GM23338 (cell line): ENCODE results near the gene NCKAP5. TPM values are rescaled to one million over a fixed set of nuclear protein-coding genes. Genes with fewer than 3 reads are reported as not detected.

Source experiments
- ATAC-seq: fragments of 200-7000 bp; cut with Tn5 transposase; 3 replicates; pipeline ENCODE4 v1.9.1; 2020
- DNase-seq: peaks from one replicate; pipeline ENCODE4 v3.0.0-alpha.2; 2015; ENCODE audit warnings: low spot score
- H2AFZ ChIP-seq: fragments of 200-600 bp; sonication (generic); 2 replicates; pipeline ENCODE4 v1.8.0; 2016; ENCODE audit warnings: antibody characterized with exemption, mild to moderate bottlenecking, moderate library complexity
- H3F3A ChIP-seq: fragments of 200-600 bp; sonication (generic); replicated peaks from 2 replicates; pipeline ENCODE4 v1.8.0; 2017; ENCODE audit warnings: antibody characterized with exemption, mixed run types, low read depth
- H3K27ac ChIP-seq: fragments of 200-600 bp; sonication (generic); 2 replicates; pipeline ENCODE4 v1.6.1; 2016; ENCODE audit warnings: low read depth
- H3K27me3 ChIP-seq: fragments of 200-600 bp; sonication (generic); 2 replicates; pipeline ENCODE4 v1.8.0; 2016; ENCODE audit warnings: mild to moderate bottlenecking, mixed run types, moderate library complexity; ENCODE audit not compliant: insufficient read depth
- H3K36me3 ChIP-seq: fragments of 200-600 bp; sonication (generic); 2 replicates; pipeline ENCODE4 v1.8.0; 2016; ENCODE audit warnings: mild to moderate bottlenecking; ENCODE audit not compliant: insufficient read depth
- H3K4me1 ChIP-seq: fragments of 200-600 bp; sonication (generic); 2 replicates; pipeline ENCODE4 v1.8.0; 2016; ENCODE audit warnings: mild to moderate bottlenecking, moderate library complexity; ENCODE audit not compliant: insufficient read depth
- H3K4me2 ChIP-seq: fragments of 200-600 bp; sonication (generic); 2 replicates; pipeline ENCODE4 v1.7.1; 2017; ENCODE audit warnings: mixed run types
- H3K4me3 ChIP-seq: fragments of 200-600 bp; sonication (generic); 2 replicates; pipeline ENCODE4 v1.6.1; 2016; ENCODE audit warnings: mixed run types
- H3K79me2 ChIP-seq: fragments of 200-600 bp; sonication (generic); replicated peaks from 2 replicates; pipeline ENCODE4 v1.8.0; 2017; ENCODE audit warnings: mild to moderate bottlenecking; ENCODE audit not compliant: insufficient read depth
- H3K9me2 ChIP-seq: fragments of 200-600 bp; sonication (generic); 2 replicates; pipeline ENCODE4 v1.8.0; 2017; ENCODE audit not compliant: insufficient read depth
- H4K20me1 ChIP-seq: fragments of 200-600 bp; sonication (generic); replicated peaks from 2 replicates; pipeline ENCODE4 v1.8.0; 2017; ENCODE audit warnings: mild to moderate bottlenecking; ENCODE audit not compliant: insufficient read depth
- H3K27ac Mint-ChIP-seq: 2 replicates; pipeline ENCODE4 v1.8.0; 2020; ENCODE audit warnings: inconsistent platforms, mild to moderate bottlenecking, moderate library complexity, mixed read lengths
- H3K27me3 Mint-ChIP-seq: 3 replicates; pipeline ENCODE4 v1.8.0; 2022; ENCODE audit warnings: low read depth, mild to moderate bottlenecking, moderate library complexity, mixed read lengths, inconsistent platforms; ENCODE audit not compliant: insufficient read depth, poor library complexity
- H3K36me3 Mint-ChIP-seq: 3 replicates; pipeline ENCODE4 v1.8.0; 2021; ENCODE audit warnings: low read depth, mild to moderate bottlenecking, inconsistent platforms, moderate library complexity, mixed read lengths
- H3K4me1 Mint-ChIP-seq: 3 replicates; pipeline ENCODE4 v1.8.0; 2020; ENCODE audit warnings: mild to moderate bottlenecking, inconsistent platforms, mixed read lengths
- H3K4me3 Mint-ChIP-seq: 3 replicates; pipeline ENCODE4 v1.8.0; 2021; ENCODE audit warnings: moderate library complexity, mild to moderate bottlenecking, inconsistent platforms, mixed read lengths
- H3K9me3 Mint-ChIP-seq: 3 replicates; pipeline ENCODE4 v1.8.0; 2020; ENCODE audit warnings: moderate library complexity, mild to moderate bottlenecking, inconsistent platforms, mixed read lengths
- EZH2phosphoT487 ChIP-seq: fragments of 200-600 bp; sonication (generic); IDR thresholded peaks from one replicate; pipeline ENCODE4 v1.8.1; 2018; ENCODE audit warnings: antibody characterized with exemption; ENCODE audit not compliant: unreplicated experiment
- JUNB ChIP-seq: IDR thresholded peaks from one replicate; pipeline ENCODE4 v1.6.1; 2016; ENCODE audit warnings: antibody characterized with exemption; ENCODE audit not compliant: unreplicated experiment
- NANOG ChIP-seq: IDR thresholded peaks from 2 replicates; pipeline ENCODE4 v1.6.1; 2016; ENCODE audit warnings: antibody characterized with exemption, borderline replicate concordance
- ZNF462 ChIP-seq: fragments of 250-450 bp; sonication (Bioruptor Pico); IDR thresholded peaks from 2 replicates; pipeline ENCODE4 v1.5.0; 2020; ENCODE audit warnings: mild to moderate bottlenecking, moderate library complexity
- polyA plus RNA-seq: library from polyadenylated mRNA; unstranded; fragments of >200 nt; fragmentation: Nextera tagmentation; extraction: Ambion mirVana; gene quantifications from 2 replicates; pipeline ENCODE4 v1.2.1, GENCODE V29; 2016
- total RNA-seq: library from RNA; depleted of rRNA; stranded (reverse); fragments of >200 nt; shearing (Covaris generic); gene quantifications from 2 replicates; pipeline ENCODE4 v1.2.3, GENCODE V29; 2014
- TF ChIP-seq, protein P1 (sequence below): IDR thresholded peaks from one replicate; pipeline ENCODE4 v1.6.1; 2018; ENCODE audit warnings: antibody characterized with exemption; ENCODE audit not compliant: unreplicated experiment

Gene NCKAP5
- total and polyA plus RNA-seq, 2 experiments from 2014 or later: 0.34 to 0.73 TPM

DNA sequence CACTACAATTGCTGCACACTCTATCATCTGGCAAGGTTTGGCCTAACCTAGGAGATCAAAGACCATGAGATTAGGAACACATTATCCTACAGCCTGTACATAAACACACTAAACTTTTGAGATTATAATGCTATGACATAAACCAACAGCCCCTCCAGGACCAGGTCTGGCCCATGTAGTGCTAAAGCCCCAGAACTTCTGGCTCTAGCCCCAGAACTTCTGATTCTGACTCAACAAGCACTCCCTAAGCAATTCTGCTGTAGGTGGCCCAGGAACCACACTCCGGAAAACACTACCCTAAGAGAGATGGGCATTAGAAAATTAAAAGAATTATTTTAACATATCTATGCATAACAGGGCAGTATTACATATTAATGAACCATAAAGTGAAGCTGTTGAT, 528.7 kb downstream of the NCKAP5 start:
- no peak overlapping the region for H2AFZ ChIP-seq
- Mint-ChIP-seq H3K9me3 (peaks cover 4% of the 10 kb centered on the region; the same call in 2 of the 3 replicates), H3K27me3 (peaks cover 3% of the 10 kb centered on the region), H3K36me3 (no peaks in the 10 kb centered on the region; the same call in 2 of the 3 replicates), H3K4me1 (no peaks in the 10 kb centered on the region), H3K4me3 (no peak overlapping the region), H3K27ac (no peak overlapping the region)
- ATAC-seq (no peak), DNase-seq (no peak)
- no peak for TF ChIP-seq NANOG
- no peak for TF ChIP-seq EZH2phosphoT487
- TF ChIP-seq JUNB: no peak
- H3K79me2 ChIP-seq: no peaks in the 10 kb centered on the region
- no peak overlapping the region for H3K4me2 ChIP-seq
- H3K36me3 ChIP-seq: no peaks in the 10 kb centered on the region
- H3K4me1 ChIP-seq: no peaks in the 10 kb centered on the region
- no peaks in the 10 kb centered on the region for H4K20me1 ChIP-seq
- no peak overlapping the region for H3K27ac ChIP-seq
- no peaks in the 10 kb centered on the region for H3F3A ChIP-seq
- H3K4me3 ChIP-seq: no peak overlapping the region
- H3K27me3 ChIP-seq: no peaks in the 10 kb centered on the region
- peaks cover 4% of the 10 kb centered on the region; the same call in 1 of the 2 replicates for H3K9me2 ChIP-seq

DNA sequence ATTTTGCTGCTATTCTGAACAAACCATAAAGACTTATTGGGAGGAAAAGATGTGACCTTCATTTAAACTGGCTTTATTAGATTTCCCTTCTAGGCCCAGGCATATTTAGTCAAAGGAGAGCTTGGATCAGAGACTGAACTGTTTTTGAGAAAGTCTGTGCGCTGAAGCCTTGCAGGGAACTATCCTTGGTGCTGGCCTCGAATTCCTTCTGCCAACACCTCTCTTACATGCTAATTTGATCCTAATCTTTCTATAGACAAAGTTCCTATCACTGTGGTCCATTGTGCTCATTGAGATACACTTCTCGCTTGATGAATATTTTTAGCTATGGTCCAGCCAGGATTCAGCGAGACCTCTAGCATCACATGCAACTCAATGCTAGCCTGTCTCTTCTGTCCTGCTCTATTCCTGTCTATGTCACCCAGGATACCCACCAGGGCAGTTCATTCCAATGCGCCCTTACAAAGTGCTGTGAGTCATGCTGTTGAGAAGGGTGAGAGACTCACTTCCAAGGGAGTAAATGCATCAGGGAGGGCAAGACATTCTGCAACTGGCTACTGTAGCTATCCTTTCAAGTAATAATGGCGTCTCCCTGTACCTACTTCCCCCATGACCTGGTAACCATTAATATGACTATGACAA, 541.6 kb downstream of the NCKAP5 start:
- no peak overlapping the region for H3K4me3 Mint-ChIP-seq

More for the DNA sequence above, 541.6 kb downstream of the NCKAP5 start:
- Histone ChIP-seq H3K4me3 (no peak overlapping the region), H3K9me2 (no peaks in the 10 kb centered on the region), H3K36me3 (no peaks in the 10 kb centered on the region), H3K27ac (no peak overlapping the region), H4K20me1 (no peaks in the 10 kb centered on the region), H3K4me1 (peaks cover 9% of the 10 kb centered on the region), H3F3A (no peaks in the 10 kb centered on the region), H3K4me2 (no peak overlapping the region), H2AFZ (no peak overlapping the region), H3K79me2 (no peaks in the 10 kb centered on the region), H3K27me3 (no peaks in the 10 kb centered on the region)
- H3K36me3 Mint-ChIP-seq: no peaks in the 10 kb centered on the region
- peaks cover 23% of the 10 kb centered on the region for H3K4me1 Mint-ChIP-seq
- peak; percentile 86 for ATAC-seq
- DNase-seq: peak; percentile 76
- no peaks in the 10 kb centered on the region for H3K9me3 Mint-ChIP-seq
- no peak overlapping the region for H3K27ac Mint-ChIP-seq
- TF ChIP-seq, protein P1, sequence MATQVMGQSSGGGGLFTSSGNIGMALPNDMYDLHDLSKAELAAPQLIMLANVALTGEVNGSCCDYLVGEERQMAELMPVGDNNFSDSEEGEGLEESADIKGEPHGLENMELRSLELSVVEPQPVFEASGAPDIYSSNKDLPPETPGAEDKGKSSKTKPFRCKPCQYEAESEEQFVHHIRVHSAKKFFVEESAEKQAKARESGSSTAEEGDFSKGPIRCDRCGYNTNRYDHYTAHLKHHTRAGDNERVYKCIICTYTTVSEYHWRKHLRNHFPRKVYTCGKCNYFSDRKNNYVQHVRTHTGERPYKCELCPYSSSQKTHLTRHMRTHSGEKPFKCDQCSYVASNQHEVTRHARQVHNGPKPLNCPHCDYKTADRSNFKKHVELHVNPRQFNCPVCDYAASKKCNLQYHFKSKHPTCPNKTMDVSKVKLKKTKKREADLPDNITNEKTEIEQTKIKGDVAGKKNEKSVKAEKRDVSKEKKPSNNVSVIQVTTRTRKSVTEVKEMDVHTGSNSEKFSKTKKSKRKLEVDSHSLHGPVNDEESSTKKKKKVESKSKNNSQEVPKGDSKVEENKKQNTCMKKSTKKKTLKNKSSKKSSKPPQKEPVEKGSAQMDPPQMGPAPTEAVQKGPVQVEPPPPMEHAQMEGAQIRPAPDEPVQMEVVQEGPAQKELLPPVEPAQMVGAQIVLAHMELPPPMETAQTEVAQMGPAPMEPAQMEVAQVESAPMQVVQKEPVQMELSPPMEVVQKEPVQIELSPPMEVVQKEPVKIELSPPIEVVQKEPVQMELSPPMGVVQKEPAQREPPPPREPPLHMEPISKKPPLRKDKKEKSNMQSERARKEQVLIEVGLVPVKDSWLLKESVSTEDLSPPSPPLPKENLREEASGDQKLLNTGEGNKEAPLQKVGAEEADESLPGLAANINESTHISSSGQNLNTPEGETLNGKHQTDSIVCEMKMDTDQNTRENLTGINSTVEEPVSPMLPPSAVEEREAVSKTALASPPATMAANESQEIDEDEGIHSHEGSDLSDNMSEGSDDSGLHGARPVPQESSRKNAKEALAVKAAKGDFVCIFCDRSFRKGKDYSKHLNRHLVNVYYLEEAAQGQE: peak; percentile 88
- TF ChIP-seq ZNF462 (CRISPR knock-in tag): no peak
- no peaks in the 10 kb centered on the region for H3K27me3 Mint-ChIP-seq
